ENCODE results near the gene FAM89B. TPM values are rescaled to one million over a fixed set of nuclear protein-coding genes. Genes with fewer than 3 reads are reported as not detected.
"Not testable (repeated sequence)": the region's sequence is repeated elsewhere in the genome, so short reads cannot be mapped to it uniquely, and the experiment has no call there.

FAM89B gene
- total RNA-seq, 1 experiment from 2014 or later: 30.2 TPM

GRCh38 chr11:65556470-65557279 lies 15.7 kb upstream of the FAM89B start:
- DNase-seq (ENCODE audit: low read depth): no peak

DNA sequence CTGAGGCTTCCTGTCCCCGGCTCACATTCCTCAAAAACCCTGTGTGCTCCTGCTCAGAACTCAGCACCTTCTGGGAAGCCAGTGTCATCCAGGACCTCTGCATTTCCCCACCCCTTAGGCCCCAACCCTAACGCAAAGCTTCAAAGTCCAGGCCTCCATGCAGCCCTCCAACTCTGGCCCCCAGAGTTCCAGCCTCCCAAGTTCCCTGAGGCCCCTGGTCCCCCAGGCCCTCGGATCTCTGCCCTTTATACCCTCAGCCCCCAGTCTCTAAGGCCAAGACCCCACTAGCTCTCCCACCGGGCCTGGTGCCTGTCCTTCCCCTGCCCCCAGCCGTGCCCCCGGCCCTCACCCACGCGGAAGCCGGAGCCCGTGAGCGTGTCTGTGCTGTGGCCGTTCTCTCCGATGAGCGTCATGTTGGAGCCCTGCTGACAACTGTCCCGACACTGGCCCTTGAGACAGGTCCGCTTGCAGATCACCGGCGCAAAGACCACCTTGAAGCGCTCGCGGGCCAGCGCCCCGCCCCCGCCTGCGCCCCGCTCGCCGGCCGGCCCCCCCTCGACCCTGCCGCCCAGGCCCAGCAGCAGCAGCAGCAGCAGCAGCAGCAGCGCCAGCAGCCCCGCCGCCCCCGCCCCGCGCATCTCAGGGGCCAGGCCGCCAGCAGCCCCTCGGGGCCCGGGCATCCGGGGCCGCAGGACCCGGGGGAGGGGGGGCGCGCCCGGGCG lies 14.9 kb upstream of the FAM89B start:
- DNase-seq (ENCODE audit: low read depth): peak; percentile 36

DNA sequence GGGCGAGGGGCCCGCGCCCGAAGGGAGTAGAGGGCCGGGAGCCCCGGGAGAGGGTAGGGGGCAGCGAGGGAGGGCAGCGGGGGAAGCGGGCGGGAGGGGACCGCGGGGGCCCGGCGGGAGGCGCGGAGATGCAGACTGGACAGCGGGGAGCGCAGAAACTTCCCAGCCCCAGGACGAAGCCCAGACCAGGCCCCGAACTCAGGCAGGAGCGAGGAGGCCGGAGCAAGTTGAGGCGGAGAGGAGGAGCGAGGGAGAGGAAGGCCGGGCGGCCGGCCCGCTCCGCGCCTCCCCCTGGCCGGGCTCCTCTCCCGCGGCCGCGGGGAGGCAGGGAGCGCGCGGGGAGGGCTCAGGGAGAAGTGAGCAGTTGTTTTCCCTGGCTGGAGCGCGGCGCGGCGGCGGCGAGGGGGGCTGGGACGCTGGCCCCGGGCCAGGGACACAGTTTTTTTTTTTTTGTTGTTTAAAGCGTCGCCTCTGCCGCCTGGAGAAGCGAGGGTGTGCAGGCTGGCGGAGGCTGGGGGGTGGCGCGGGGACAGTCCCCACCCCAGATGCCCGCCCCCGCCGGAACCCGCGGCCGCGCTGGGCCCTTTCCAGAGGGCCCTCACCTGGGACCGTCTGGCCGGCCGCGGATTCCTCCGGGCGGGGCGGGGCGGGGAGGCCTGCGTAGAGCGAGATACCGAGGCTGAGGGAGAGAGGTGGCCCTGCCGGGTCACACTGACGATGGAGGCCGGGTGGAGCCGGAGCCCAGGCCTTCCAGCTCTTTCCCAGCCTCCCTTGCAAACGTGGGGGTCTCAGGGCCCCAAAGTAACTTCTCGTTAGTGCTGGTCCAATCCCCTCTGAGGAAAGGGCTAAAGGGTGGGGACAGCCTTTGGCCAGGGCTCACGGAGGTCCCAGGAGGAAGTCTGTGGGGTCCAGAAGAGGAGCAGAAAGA lies 14.1 kb upstream of the FAM89B start, which contains the start of gene LTBP3:
LTBP3 (minus strand) TSS at position 358 of the 928 bp plus-strand sequence. CDS start 400 bp downstream, outside the sequence.
- peak; percentile 87 for DNase-seq (ENCODE audit: low read depth)

DNA sequence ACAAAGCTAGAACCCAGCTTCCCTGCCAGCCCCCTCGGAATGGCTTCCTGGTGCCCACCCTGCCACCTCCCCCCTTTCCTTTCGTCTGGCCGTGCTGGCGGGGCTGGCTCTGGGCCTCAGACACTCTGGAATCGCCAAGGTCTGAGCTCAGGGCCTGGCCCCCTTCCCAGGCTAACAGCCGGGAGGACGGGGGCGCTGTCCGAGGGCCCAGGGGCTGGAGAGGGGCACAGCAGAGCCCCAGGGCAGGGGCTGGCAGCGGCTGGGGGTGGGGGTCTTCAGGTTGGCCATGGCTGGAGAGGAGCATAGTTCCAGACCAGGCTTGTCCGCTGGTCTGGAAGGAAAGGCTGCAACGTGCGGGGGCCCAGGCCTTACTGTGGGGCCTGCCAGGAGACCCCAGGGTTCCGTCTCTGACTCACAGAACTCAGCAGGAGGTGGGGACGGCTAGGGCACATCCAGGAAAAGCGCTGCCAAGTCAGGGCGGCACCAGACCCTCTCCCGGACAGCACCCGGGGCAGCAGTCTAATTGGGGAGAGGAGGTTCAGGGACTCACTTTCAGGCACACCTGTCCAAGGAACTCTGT lies 13.3 kb upstream of the FAM89B start:
- DNase-seq (ENCODE audit: low read depth): peak; percentile 89

DNA sequence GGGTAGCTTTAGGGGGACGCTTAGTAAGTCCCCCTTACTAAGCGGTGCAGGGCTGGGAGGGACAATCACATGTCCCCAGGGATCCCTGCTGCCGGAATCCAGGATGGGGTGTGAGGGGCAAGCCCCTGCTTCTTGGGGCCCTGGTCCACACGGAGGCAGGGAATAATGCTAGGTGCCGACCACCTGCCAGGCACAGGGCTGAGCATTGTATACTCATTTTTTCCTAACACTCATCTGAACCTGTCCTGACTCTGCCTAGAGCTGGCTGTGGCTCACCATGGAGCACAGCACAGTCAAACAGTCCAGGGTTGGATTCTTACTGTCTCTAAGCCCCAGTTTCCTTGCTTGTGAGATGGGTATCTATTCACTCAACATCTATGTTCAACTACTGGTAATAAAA lies 12.8 kb upstream of the FAM89B start:
- DNase-seq (ENCODE audit: low read depth): peak; percentile 52

- peak; percentile 88 for DNase-seq (ENCODE audit: low read depth)
Measured at GRCh38 chr11:65559951-65560537, 12.3 kb upstream of the FAM89B start.

GRCh38 chr11:65560555-65561418 lies 11.6 kb upstream of the FAM89B start:
- DNase-seq (ENCODE audit: low read depth): peak; percentile 88

DNA sequence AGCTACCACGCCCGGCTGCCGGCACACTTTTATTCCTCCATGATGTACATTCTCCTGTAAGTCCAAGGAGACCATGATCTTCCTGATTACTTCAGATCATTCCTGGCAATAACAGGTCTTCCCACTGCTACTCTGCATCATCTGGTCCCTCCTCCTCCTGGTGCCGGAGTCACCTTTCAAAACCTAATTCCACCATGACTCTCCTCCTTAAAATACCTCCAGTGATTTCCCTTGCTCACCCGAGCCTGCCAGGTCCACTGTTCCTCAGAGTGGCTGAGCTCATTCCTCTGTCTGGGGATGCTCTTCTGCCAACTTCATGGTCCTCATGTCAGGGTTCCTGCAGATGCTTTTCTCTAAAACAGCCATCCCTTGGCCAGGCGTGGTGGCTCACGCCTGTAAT lies 10.3 kb upstream of the FAM89B start:
- no peak for DNase-seq (ENCODE audit: low read depth)

- DNase-seq (ENCODE audit: low read depth): no peak
Measured at GRCh38 chr11:65562788-65563187, 9.6 kb upstream of the FAM89B start.

- DNase-seq (ENCODE audit: low read depth): no peak
Measured at GRCh38 chr11:65563601-65564000, 8.7 kb upstream of the FAM89B start.

DNA sequence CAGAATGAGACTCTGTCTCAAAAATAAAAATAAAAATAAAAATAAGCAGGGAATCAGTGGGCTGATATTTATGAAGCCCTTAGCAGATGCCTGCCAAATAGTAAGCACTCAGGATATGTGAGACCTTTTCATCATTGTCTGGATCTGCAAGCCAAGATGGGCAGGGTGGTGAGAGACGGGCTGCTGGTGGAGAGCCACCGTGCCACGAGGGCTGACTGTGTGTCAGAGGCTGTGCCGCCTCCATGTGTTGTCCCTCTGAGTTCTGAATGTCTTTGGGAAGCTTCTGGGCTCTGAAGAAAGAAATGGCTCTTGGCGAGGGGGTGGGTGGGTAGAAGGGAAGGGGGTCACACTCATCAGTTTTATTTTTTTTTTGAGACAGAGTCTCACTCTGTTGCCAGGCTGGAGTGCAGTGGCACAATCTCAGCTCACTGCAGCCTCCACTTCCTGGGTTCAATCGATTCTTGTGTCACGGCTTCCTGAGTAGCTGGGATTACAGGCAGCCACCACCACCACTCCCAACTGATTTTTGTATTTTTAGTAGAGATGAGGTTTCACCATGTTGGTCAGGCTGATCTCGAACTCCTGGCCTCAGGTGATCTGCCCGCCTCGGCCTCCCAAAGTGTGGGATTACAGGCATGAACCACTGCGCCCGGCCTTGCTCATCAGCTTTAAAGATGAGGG lies 7.3 kb upstream of the FAM89B start:
- DNase-seq (ENCODE audit: low read depth): not testable (repeated sequence)

- DNase-seq (ENCODE audit: low read depth): peak; percentile 71
Measured at GRCh38 chr11:65565624-65566453, 6.5 kb upstream of the FAM89B start.

DNA sequence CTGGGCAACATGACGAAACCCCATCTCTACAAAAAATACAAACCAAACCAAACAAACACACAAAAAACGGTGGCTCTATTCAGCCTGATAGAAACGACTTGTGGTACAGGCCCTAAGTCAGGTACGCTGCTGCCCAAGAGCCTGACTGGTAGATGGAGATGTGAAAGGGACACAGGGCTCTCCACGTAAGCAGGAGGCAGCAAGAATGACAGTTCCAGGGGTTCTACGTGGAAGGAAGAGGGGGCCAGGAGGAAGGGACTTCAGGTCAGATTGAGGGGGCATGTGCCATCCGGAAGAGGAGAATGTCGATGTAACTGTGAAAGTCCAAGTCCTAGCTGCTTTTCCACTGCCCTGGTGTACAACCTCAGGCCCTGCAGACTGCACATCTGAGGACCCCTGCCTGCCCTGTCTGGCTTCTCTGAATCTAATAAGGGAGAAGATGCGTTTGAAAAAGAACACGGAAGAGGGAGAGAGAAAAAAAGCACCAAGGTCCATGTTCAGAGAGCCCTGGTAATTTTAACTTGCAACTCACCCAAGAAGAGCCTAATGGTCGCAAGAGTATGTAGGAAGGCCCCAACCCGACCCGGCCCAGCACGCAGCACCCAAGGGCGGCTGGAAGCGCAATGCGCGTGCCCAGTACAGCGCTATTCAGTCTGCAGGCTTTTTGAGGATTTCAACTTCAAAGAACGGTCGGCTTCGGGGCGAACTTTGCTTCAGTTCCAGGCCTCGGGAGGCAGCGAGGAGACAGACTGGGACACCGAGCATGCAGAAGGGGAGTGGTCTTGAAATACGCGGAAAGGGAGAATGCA lies 3.0 kb upstream of the FAM89B start:
- no peak for DNase-seq (ENCODE audit: low read depth)

GRCh38 chr11:65569973-65570918 lies 2.1 kb upstream of the FAM89B start, which contains the start of gene ZNRD2:
ZNRD2 (plus strand) TSS chr11:65570477; CDS start chr11:65570492, 15 bp downstream.
- DNase-seq (ENCODE audit: low read depth): peak; percentile 100

- no peak for DNase-seq (ENCODE audit: low read depth)
Measured at GRCh38 chr11:65571420-65571819, 918 bp upstream of the FAM89B start.

DNA sequence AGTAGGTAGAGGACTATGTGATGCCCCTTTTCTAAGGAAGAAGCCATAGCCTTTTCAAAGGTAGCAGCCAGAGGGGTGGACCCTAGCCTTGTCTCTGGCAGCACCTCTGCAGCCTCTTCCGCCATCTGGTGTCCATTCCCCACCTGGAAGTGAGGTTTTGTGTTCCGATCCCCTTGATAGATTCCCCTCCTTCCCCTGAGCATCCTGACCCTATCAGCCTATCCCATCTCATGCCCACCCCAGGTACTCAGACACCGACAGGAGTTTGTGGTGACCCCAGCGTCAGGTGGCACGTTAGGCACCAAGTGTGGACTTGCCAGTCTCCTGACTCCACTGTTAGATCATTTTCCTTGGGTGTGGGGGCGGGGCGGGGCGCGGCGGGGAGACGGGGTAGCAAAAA lies 398 bp upstream of the FAM89B start:
- peak; percentile 70 for DNase-seq (ENCODE audit: low read depth)

Measured in Daoy (cell line).